CD4-positive, alpha-beta T cell treated with Interleukin-6 at 100 ng/mL for 8 hours (primary cell): ENCODE data around the gene PLOD3.
"Not testable (repeated sequence)": the region's sequence is repeated elsewhere in the genome, so short reads cannot be mapped to it uniquely, and the experiment has no call there.

ENCODE experiments used
- DNase-seq: peaks from one replicate; pipeline ENCODE4 v3.0.0-alpha.2; 2020; ENCODE audit warnings: mixed read lengths, low spot score

Gene PLOD3

DNA sequence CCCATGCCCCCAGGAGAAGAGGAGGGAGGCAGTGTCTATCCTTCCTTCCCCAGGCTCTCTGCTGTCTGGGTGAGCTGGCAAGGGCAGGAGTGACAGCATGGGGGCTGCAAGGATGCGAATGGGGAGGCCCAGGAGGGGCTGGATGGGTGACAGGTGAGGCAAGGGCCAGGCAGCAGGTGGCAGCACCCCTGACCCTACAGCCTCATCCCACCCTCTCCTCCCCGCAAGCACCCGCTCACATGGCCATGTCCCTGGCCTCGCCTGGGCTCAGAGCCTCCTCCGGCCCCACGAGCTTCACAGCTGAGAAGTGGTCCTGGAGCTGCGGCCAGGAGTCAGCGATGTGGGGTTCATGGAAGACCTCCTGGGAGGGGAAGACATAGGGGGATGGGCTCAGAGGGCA is 5.4 kb downstream of the PLOD3 start:
- DNase-seq, result no peak

DNA sequence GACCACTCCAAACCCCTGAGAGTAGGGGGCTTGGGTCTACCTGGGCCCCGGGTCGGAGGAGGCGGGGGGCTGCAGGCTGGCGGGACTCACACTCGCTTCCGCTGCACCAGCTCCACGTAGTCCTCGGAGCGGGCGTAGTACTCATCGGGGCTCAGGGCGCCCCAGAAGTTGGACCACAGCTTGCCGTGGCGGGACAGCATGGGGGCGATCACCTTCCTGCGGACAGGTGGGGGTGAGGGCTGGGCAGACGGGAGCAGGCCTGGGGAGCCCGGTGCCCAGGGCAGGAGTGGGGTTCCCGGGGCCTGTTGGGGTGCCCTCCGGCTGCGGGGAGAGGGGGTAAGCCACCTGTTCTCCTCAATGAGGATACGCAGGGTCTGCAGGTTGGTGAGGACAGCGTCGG is 5.9 kb downstream of the PLOD3 start:
- no peak for DNase-seq

DNA sequence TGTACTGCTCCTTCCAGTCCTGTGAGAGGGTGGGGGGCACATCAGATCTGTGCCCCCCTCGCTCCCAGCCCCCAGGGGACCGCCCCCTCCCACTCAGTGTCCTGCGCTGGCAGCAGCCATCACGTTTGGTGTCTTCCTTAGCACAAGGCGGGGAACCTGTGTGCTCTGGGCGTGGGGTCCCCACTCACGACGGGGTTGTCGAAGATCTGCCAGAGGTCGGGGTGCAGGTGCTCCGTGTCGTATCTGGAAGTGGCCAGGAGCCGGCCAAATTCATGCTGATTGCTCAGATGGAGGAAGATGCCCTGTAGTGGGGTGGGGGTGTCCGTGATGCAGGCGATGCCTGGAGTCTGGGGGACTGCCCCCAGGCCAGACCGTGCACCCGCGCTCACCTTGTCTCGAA is 7.2 kb downstream of the PLOD3 start:
- no peak for DNase-seq

GRCh38 chr7:101208794-101209193 is 8.6 kb downstream of the PLOD3 start:
- no peak for DNase-seq

- DNase-seq, result no peak
Observed at GRCh38 chr7:101207459-101207858, 9.9 kb downstream of the PLOD3 start.

DNA sequence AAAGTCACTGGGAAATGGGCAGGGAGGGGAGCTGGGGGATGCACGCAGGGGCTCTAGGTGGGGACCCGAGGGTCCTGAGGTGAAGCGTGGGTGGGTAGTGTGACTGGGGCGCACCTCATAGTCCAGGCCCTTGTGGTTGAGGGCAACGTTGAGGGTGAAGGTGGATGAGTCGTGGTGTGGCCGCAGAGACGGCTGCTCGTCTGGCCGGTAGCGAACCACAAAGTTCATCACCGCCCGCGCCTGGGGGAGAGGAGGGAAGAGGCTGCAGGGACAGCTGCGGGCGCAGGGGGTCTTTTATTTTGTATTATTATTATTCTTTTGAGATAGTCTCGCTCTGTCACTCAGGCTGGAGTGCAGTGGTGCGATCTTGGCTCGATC is 10.7 kb downstream of the PLOD3 start:
- no peak for DNase-seq

- no peak for DNase-seq
Observed at GRCh38 chr7:101205901-101206664, 11.3 kb downstream of the PLOD3 start.

DNA sequence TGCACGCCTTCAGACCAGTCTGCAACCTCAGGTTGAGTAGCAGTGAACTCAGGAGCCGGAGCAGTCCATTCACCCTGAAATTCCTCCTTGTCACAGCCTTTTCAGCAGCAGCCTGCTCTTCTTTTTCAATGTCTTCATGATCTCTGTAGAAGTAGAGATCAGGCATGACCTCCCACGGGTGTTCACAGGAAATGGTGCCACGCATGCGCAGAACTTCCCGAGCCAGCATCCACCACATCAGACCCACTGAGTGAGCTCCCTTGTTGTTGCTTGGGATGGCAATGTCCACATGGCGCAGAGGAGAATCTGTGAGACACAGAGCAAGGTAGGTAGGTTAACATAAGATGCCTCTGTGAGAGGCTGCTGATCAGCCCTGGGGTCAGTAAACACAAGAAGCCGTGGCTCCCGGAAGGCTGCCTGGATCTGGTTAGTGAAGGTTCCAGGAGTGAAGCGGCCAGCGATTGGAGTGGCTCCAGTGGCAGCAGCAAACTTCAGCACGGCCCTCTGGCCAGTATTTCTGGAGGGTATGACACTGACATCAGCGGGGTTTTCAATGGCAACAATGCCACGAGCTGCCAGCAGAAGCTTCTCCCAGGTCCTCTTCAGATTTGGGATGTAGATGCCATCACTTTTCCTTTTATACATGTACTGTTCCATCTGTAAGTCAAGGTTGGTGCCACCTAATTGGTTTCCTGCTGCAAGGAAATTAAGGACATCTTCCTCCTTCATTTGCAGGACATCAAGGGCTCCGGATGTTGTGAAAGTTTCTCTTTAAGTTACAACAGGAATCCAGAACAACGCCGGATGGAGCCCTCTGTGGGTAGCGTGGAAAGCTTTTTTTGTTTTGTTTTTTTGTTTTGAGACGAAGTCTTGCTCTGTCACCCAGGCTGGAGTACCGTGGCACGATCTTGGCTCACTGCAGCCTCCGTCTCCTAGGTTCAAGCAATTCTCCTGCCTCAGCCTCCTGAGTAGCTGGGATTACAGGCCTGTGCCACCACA is 13.3 kb downstream of the PLOD3 start:
- DNase-seq, result not testable (repeated sequence)

GRCh38 chr7:101202603-101202918 is 14.8 kb downstream of the PLOD3 start:
- DNase-seq, result no peak

- DNase-seq, result no peak
Observed at GRCh38 chr7:101201695-101202602, 15.4 kb downstream of the PLOD3 start.

GRCh38 chr7:101200862-101201599 is 16.4 kb downstream of the PLOD3 start, which contains the start of gene MOGAT3:
TSS of gene MOGAT3 (minus strand) at chr7:101201036. CDS start at chr7:101200854, 182 bp downstream.
- no peak for DNase-seq

GRCh38 chr7:101200504-101200861 is 16.9 kb downstream of the PLOD3 start:
- no peak for DNase-seq

GRCh38 chr7:101199522-101199921 is 17.9 kb downstream of the PLOD3 start:
- DNase-seq, result not testable (repeated sequence)

GRCh38 chr7:101198476-101198875 is 18.9 kb downstream of the PLOD3 start:
- DNase-seq, result no peak

- no peak for DNase-seq
Observed at GRCh38 chr7:101197991-101198390, 19.4 kb downstream of the PLOD3 start.

DNA sequence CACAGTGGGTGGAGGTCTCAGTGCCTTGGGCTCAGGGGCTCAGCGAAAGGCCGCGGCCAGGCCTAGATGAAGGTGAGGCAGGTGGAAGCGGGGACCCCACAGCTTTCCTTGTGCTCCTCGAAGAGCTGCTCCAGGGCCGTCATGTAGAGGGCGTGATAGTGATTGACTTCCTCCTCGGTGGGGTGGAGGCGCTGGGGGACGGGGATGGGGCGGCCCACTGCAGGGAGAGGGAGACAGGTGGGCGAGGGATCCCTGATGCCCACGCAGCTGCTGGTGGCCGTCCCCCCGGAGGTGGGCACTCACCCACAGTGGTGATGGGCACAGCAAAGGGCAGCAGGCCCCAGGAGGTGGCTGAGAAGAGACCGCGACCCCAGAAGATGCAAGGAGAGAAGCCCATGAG is 21.5 kb downstream of the PLOD3 start:
- DNase-seq, result no peak

DNA sequence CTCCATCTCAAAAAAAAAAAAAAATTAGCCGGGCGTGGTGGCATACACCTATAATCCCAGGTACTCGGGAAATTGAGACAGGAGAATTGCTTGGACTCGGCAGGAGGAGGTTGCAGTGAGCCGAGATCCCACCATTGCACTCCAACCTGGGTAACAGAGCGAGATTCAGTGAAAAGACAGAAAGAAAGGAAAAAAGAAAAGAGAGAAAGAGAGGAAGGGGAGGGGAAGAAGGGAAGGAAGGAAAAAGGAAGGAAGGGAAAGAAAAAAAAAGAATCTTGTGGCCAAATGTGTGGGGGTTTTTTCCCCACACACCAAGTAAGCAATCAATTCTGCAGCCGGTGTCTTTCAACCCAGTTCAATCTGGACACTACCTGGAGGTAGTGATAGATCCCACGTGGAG is 28.3 kb downstream of the PLOD3 start:
- no peak for DNase-seq

DNA sequence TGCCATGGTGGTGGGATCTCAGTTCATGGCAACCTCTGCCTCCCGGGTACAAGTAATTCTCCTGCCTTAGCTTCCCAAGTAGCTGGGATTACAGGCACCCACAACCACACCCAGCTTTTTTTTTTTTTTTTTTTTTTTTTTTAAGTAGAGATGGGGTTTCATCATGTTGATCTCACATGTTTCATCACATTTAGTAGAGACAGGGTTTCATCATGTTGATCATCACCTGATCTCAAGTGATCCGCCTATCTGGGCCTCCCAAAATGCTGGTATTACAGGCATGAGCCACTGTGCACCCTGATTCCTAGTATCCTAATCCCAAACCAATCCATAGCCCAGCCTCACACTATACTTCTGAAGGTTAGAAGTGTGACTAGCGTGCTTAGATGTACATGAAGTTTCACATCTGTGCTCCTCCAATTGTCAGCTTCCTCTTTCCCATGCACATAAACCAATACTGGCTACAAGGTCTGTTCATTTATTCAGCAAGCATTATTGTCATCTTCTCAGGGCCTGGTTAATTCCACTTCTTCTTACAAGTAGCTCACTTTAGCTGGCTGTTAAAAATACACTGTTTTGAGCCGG is 30.4 kb downstream of the PLOD3 start:
- DNase-seq, result no peak

- no peak for DNase-seq
Observed at GRCh38 chr7:101186194-101186593, 31.2 kb downstream of the PLOD3 start.

DNA sequence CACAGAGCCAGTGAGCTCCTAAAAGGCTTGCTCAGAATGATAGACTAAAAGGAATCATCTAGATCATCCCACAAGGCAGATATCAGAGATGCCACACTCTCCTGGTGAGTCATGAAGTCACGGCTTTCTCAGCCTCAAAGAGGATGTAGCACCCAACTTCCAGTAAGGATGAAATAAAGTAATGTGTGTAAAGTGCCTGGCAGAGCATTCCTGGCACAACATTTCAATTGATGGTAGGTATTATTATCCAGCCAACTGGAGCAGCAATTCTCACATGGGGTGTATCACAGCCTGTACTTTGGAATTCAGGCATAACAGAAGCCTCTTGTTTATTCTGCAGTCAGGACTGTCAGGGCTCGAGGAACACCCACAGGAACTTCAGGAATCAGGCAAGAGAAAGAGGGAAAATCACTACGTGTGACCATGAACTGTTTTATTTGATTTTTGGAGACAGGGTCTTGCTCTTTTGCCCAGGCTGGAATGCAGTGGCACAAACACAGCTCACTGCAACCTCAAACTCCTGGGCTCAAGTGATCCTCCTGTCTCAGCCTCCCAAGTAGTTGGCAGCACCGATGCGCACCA is 32.0 kb downstream of the PLOD3 start:
- DNase-seq, result no peak
